ENCODE measurements around the gene ERF.

GRCh38 chr19:42199440-42200115 is 55.4 kb downstream of the ERF start:
- peak; percentile 71 for TF ChIP-seq CTCF (IDR thresholded peaks at IDR 0.05; ENCODE audit: low read depth, low read length, poor library complexity, severe bottlenecking)
- no peak for TF ChIP-seq EZH2phosphoT487 (IDR thresholded peaks at IDR 0.05; ENCODE audit: borderline replicate concordance, low read length)

All from DOHH2 (cell line).